Thyroid gland (tissue), 4 donors: Measurements from ENCODE around the gene EXD3.

Source experiments
- CTCF ChIP-seq, 6 experiments: fragments of 200-600 bp in 3 of 6; fragments of 450-650 bp in 3 of 6; sonication (generic) in 3 of 6; IDR thresholded peaks; one replicate each; pipeline ENCODE4 v1.5.1; 2016 to 2019; ENCODE audit warnings: antibody characterized with exemption in 6 of 6, mild to moderate bottlenecking in 2 of 6, inconsistent platforms in 1 of 6, moderate library complexity in 1 of 6
- POLR2A ChIP-seq, 2 donors: fragments of 450-650 bp; IDR thresholded peaks; one replicate each; pipeline ENCODE4 v1.6.1; 2017; ENCODE audit warnings: antibody characterized with exemption in 2 of 2, mild to moderate bottlenecking in 2 of 2, moderate library complexity in 1 of 2

GRCh38 chr9:137370865-137371520 lies 52.0 kb downstream of the EXD3 start:
- TF ChIP-seq CTCF (IDR thresholded peaks at IDR 0.05): no peak
- no peak for TF ChIP-seq POLR2A (IDR thresholded peaks at IDR 0.05)
